GM19328 (cell line): Measurements from ENCODE around the gene TIGIT.

ENCODE experiments used
- ATAC-seq: cut with Tn5 transposase; IDR thresholded peaks from one replicate; pipeline ENCODE4 v1.9.1; 2021; ENCODE audit warnings: mild to moderate bottlenecking, moderate library complexity; ENCODE audit not compliant: unreplicated experiment

Gene TIGIT

DNA sequence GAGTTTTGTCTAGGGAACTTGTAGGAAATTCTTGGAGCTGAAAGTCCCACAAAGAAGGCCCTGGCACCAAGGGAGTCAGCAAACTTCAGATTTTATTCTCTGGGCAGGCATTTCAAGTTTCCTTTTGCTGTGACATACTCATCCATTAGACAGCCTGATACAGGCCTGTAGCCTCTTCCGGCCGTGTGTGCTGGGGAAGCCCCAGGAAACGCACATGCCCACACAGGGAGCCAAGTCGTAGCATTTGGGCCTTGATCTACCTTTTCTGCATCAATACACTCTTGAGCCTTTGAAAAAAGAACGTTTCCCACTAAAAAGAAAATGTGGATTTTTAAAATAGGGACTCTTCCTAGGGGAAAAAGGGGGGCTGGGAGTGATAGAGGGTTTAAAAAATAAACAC lies 15.0 kb downstream of the TIGIT start:
- peak; percentile 75 for ATAC-seq

DNA sequence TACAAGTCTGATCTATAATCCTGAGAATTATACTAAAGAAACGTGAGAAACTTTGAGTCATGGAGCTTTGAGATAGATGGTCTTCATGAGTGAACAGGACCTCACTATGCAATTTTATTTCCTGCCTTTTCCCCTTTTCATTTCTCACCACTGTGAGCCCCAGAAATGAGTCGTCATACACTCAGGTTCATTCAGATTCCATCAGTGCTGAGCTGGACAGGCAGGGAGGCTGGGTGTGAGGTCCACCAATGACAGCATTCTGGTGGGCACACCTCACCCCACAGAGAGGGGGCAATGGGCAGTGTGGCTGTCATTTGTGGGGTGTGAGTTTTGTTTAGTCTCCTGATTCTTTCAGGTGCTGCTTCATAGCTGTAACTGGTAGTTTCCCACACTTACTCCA lies 16.9 kb downstream of the TIGIT start:
- ATAC-seq = no peak

DNA sequence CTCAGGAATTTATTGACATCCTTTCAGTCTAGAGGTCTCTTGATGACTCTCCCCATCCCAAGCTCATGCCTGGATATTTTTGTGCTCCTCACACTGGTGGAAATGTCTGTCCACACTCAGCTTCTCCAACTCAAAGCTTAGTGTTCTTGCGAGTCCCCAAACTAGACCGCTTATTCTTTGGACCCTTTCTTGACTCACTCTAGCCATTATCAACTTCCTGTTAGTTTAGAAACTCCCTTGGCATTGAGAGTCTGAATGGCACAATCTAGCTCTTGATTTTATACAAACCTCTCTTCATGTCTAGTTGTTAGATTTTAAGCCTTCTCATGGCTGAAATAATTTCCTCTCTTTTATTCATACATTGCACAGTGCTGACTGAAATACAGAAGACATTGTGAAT lies 19.6 kb downstream of the TIGIT start:
- ATAC-seq = no peak

DNA sequence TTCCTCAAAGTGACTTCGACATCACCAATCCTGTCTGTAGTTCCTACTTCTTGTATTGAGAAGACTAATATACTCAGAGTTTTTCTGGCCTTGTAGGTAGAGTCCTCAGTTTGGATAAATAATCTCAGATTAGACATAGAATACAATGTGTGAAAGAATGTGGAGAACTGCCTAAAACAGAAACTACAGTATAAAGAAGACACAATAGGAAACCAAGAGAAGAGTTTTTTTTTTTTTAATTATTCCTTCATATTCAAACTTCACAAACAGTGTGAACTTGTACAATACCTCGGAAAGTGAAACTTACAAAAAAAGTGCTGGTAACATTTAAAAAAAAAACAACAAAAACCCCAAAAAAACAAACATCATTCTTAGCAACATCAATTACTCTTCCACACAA lies 20.5 kb downstream of the TIGIT start:
- ATAC-seq = no peak

DNA sequence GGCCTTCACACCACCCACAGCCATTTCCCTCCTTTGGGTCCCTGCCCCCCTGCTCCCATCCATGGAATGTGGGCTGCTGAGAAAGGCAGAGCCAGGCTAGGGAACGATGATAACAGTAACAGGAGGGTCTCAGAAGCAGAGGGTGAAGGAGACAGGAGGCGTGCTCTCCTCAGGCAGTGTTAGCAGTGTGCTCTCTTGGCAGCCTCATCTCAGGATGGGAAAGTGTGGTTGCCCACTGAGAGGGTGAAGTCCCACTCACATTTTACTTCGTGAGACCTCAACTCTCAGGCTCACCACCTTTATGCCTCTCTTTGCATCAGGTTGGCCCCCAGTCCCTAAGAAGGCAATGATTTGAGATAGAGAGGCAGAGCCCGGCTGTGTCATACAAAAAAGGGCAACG lies 24.5 kb downstream of the TIGIT start:
- ATAC-seq = no peak

DNA sequence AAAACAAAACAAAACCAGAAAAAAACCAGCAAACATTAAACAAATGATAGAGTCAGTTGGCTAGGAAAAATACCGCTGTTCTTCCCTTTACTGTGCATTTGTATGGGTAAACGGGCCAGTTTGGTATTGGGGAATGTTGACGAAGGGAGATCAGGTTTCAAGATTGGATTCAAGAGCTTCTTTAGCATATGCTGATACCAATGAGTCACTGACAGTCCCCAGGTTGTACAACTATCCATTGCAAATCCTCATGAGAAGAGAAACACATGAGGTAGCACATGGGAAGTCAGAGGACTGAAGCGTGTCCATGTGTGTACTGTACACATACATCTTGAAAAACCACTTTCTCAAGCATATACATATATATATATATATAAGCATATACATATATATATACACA lies 25.6 kb downstream of the TIGIT start:
- ATAC-seq = no peak

DNA sequence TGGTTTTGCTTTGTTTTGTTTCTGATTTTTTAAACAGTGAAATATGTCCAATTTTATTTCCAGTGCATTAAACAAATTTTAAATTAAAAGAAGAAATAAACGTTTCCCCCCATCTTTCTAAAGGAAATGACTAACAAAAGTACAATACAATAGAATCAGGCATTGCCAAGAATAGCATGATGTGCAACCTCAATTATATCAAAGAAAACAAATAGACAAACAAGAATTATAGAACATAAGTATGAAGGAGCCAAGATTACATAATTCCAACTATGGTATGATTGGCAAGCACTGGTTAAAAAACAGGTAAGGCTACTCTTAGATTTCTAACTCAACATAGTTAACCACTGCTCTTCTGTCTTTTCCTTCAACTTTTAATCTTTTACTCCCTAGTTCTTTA lies 26.4 kb downstream of the TIGIT start:
- no peak for ATAC-seq

DNA sequence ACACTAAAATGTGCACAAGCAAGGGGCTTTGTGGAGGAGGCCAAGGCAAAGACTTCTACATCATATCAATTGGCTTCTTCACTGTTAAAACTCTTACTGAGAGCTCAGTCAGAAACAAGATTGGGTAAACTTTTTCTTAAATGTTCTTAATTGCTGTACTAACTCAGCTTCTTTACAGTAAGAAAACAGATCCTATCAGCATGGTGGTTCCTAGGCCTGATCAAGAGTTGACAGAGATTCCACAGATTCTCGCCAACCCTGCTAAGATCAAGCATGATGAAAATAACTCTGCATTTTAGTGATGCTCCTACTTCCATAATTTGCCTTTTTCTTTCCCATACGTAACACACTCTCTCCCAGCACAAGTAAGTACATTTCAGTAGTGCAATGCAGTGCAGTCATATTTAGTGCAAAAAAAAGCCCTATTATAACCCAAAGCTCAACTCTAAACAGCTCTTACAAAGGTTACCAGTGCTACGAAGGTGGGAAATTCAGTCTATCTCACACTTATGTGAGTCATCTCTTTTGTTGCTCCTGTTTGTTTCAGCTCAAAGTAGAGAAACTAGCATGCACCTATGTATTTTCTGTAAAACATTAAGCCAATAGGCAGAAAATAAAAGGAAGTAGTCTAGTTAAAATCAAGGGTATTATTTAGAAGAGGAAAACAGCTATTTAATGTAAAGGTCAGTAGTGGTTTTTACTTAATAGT lies 29.9 kb downstream of the TIGIT start:
- ATAC-seq = no peak

DNA sequence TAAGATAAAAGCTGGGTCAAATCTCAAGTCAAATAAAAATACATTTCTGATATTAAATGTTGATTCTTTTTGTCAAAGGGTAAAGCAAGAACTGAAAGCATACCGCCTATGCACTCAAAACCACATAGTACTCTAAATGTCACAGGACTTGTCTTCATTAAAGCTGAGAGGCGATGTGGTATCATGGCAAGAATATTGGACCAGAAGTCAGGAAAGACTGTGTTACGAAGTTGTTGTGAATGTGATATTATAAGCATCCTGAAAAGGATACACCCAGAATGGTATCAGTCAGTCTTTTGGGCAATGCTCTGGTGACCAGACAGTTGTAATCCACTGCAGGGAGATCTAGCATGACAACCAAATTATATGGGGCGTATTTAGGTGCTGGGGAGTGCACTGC lies 33.8 kb downstream of the TIGIT start:
- ATAC-seq = no peak

DNA sequence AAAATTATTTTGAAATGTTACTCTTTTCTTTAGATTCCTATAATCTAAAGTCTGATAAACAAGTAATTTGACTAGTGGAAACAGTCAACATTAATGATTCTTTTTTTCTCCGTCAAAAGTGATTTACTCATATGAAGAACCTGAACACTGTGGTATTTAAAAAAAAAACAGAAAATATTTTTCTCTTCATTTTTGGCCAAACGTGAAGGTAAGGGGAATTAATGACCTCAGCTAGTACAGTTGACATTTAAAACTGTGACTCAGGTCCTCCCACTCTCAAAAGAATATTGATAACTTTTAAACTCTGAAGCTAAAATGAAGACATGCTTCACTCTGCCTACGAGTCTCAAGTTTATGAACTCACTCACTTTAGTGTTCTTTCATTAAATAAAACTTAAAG lies 34.5 kb downstream of the TIGIT start:
- ATAC-seq = no peak

DNA sequence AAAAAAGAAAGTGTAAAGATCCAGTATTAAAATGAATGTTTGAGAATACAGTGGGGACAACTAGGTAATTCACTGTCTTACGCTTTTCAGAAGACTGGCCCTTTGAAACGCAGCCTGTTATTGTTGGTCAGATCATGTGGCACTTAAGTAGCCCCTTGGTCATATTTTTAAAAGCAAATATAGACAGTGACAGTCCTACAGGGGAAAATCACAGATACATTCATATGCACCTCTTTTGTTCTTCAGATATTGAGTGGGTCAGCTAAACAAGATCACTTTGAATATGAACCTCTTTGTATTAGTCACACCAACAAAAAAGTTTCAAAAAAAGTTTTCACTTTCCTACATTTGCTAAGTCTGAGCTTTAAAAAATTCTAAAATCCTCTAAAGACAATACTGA lies 36.0 kb downstream of the TIGIT start:
- no peak for ATAC-seq

DNA sequence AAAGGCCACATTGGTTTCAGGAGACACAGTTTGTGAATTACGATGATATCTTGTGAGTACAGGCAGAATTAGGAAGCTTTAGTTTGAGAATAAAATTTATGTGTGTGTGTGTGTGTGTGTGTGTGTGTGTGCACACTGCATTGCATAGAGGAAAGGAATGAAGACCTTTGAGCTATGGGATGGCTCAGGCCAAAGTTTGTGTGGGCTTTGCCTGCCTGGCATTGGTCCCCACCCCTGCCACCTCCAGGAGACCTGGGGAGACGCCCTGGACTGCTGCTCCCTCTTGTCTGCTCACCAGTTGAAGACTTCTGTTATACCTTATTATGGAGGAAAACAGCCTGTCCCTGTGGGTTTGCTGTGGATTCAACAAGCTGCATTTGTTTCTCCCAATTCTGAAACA lies 37.2 kb downstream of the TIGIT start:
- no peak for ATAC-seq

DNA sequence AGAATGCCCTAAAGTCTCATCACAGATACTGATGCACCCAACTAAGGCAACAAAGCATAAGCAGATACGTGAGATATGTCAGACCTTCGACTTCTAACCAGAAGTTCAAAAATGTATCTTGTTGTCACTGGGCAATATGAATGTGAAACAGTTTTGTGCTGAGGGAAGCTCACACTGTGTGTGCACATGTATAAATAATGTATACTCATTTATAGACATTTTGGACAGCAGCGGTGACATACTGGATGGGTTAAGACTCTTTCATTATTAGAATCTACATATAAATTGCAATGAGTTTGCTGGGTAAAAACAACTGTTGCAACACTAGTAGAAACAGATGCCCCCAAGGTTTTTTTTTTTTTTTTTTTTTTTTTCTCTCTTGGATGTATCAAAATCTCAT lies 37.9 kb downstream of the TIGIT start:
- ATAC-seq = no peak

DNA sequence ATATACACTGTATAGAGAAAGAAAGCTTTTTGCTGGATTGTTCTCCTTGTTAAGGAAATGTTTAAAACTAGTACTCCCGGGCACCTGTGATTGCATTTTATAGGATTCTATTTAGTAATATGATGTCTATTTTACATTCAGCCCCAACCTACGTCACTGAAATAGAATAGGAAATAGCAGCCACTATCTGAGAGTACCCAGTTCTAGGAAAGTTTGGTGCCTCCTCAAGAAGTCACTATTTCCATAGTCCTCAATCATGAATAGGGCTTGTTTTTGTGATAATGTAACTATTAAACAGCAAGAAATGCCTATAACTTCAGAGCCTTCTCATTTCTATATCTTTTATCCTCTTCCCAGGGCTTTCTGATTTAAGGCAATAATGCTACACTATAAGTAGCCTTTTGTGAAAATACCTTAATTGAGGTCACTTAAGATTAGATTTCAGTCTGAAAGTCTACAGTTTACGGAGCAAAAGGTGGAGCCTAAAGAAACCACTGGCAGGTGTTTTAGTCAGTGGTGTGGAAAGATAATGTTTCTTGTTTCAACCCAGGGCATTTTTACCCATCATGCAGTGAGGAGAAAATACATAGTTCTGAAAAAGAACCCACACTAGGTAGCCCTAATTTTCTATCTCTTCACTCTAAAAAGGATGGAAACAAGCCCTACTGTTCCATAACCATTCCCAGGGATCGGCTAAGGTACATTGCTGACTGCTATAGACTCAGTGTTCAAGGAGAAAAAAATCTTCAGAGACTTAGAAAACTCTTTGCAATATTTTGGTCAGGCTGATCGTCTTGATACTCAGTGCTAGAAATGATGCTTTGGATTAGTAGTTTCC lies 38.7 kb downstream of the TIGIT start:
- ATAC-seq = no peak

DNA sequence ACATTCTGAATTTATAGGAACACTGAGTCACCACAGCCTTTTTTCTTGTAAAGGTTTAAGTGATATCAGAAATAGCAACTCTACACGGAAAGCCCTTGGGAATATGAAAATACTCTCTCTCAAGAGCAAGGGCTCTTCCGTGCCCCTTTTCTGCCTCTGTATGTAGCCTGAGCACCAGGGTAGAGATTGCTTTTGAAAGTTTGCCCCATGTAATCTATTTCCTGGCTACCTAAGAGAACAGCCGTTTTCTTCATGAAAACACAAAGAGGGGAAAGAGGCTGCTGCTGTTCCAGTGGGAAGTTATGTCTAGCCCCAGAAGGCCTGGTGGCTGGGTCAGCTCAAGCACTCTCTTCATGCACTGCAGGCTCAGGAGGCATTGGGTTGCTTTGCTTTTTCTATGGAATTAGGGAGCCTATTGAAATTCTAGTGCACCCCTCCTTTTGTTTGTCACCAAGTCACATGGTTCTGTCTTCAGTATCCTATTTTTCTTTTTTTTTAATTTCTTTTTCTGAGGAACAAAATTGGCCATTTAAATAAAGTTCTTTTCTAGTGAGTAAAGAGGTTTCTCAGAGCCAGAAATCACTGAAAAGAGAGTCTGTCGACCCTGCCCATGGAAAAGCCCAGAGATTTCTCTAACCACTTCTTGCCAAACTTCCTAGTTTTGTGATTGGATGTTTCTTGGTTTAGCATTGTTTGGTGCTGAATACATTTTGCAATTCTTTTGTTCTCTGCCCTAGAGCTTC lies 39.5 kb downstream of the TIGIT start:
- ATAC-seq = no peak

DNA sequence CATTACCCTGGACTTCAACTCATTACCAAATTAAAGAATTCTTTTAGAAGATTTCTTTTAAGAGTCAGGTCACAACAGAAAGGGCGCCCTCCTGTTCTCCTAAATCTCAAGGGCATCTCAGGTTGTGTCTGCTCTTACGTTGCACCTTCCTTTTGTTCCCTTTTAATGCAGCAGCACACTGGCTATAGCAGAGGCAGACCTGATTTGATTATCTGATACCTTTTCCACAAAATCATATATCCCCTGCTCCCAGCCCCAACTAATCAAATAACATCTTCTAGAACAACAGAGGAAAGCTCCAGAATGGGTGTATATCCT lies 40.1 kb downstream of the TIGIT start:
- ATAC-seq = no peak

DNA sequence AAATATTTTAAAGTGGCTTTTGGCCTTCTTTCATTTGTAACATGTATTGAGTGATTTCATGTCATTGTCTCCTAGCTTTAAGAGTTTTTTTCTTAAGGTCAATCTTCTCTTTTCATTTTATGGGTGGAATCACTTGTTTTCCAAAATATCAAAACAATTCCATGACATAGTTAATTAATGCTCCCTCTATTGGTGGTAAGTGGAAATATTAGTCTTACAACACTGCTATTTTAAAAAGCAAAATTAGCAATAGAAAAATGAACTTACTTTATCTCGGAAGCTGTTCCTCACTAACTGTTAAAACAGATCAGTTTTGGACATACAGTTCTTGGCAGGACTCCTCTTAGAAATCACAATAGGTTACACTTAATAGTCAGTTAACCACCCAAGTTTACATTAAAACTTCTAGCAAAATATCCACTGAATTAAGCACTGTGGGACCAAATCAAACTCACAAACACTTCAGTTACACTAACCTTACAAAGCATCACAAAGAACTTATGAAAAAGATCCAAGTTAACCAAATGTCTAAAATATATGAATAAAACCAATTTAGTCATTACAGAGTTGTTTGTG lies 42.4 kb downstream of the TIGIT start:
- no peak for ATAC-seq

DNA sequence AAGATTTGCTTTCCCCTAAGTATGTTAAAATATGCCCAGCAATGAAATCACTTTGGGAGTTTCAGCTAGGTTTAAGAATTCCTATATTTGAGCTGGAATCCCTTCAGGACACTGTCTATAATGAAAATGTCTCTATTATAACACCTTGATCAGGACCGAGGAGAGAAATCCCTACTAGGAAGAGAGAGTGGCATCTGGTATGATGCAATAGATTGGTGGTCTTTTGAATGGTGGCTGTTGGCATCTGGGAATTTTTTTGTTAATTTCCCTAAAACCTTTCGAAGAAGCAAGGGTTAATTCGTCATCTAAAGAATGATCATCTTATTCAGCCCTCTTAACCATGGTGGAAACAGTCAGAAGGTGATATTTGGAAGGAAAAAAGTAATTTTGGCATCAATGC lies 43.0 kb downstream of the TIGIT start:
- ATAC-seq = no peak

DNA sequence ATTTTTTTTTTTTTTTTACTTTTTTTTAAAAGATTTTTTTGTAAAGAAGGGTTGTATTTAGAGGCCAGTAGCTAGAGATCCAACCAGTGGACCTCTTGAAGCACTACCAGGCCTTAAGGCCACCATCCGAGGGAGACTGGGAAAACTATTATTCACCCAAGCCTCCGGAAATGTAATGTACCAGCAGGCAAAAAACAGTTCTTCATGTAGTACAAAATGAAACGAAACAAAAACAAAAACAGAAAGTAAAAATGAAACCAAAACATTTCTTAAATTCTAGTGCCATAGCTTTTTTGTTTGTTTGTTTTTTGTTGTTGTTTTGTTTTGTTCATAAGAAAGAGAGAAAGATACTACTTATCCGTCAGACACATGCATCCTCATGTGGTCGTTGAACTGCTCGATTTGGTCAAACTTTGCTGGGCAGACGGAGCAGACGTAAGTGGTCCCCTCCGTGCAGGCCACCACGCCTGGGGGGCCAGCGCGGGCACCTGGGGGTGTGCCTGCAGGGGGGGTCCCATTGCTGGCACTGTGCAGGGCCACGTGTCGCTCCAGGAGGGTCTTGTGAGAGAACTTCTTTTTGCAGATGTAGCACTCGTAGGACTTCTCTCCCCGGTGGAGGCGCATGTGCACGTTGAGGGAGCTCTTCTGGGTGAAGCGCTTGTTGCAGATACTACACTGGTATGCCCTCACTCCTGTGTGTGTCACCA lies 45.0 kb downstream of the TIGIT start:
- ATAC-seq = no peak

DNA sequence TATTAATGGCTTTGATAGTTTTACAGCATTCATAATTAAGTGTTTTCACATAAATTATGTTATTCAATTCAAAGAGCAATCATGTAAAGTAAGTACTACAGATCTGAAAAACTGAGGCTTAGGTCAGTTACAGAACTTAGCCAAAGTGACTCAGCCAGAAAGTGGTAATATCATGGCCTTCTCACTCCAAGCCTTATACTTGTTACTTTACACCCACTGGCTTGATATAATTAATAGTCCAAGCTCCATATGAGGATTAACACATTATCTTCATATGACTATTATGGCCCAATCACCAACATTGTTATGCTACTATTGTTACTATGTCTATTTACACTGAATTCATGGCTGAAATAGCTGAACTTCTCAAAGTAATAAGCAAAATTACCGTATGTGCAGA lies 50.7 kb downstream of the TIGIT start:
- ATAC-seq = no peak

DNA sequence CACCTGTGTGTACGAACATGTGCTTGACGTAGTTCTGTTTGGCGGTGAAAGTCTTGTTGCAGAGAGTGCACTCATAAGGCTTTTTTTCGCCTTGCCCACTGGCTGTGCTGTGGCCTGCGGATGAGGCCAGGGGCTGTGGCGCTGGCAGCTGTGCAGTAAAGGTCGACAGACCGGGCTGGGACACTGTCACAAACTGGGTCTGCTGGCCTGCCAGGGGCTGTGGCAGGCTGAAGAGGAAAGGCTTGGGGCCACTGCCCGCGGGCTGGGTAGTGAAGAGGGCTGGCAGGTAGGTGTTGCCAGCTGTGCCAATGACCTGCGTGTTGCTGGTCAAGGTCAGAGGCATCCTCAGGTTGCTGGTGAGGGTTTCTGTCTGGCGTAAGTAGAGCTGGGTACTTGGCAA lies 56.4 kb downstream of the TIGIT start:
- no peak for ATAC-seq
